Trophoblast cell (in vitro differentiated cells and primary cell): ENCODE data around the gene PLEKHD1.

Experiments
- DNase-seq, 2 donors: peaks; one replicate each; pipeline ENCODE4 v3.0.0-alpha.2; 2016
- H2AFZ ChIP-seq: 2 replicates; pipeline ENCODE4 v1.6.1; 2013; ENCODE audit warnings: low read length, moderate library complexity, mild to moderate bottlenecking; ENCODE audit not compliant: insufficient read depth, poor library complexity
- H2AK5ac ChIP-seq: 2 replicates; pipeline ENCODE4 v1.6.1; 2013; ENCODE audit warnings: mild to moderate bottlenecking, low read length
- H2BK120ac ChIP-seq: 2 replicates; pipeline ENCODE4 v1.6.1; 2013; ENCODE audit warnings: low read length, mild to moderate bottlenecking, moderate library complexity; ENCODE audit not compliant: insufficient read depth, poor library complexity
- H2BK12ac ChIP-seq: 2 replicates; pipeline ENCODE4 v1.6.1; 2013; ENCODE audit warnings: mild to moderate bottlenecking, low read length, moderate library complexity
- H2BK5ac ChIP-seq: 2 replicates; pipeline ENCODE4 v1.6.1; 2013; ENCODE audit warnings: low read length, low read depth, moderate library complexity, mild to moderate bottlenecking; ENCODE audit not compliant: poor library complexity
- H3K14ac ChIP-seq: 2 replicates; pipeline ENCODE4 v1.6.1; 2013; ENCODE audit warnings: mild to moderate bottlenecking, low read length
- H3K18ac ChIP-seq: 2 replicates; pipeline ENCODE4 v1.6.1; 2013; ENCODE audit warnings: mild to moderate bottlenecking, low read length
- H3K23ac ChIP-seq: 2 replicates; pipeline ENCODE4 v1.6.1; 2013; ENCODE audit warnings: low read length
- H3K27ac ChIP-seq: 2 replicates; pipeline ENCODE4 v1.5.1; 2013; ENCODE audit warnings: low read depth, mild to moderate bottlenecking, inconsistent platforms, low read length, moderate library complexity
- H3K27me3 ChIP-seq: 2 replicates; pipeline ENCODE4 v1.6.1; 2013; ENCODE audit warnings: inconsistent platforms, mild to moderate bottlenecking, low read length, moderate library complexity; ENCODE audit not compliant: insufficient read depth
- H3K36me3 ChIP-seq, 2 experiments: 1 replicate in 1 of 2; 2 replicates in 1 of 2; pipeline ENCODE4 v1.6.1; 2013; ENCODE audit warnings: low read length in 2 of 2, mild to moderate bottlenecking in 2 of 2, moderate library complexity in 1 of 2; ENCODE audit not compliant: insufficient read depth in 2 of 2, control insufficient read depth in 1 of 2
- H3K4ac ChIP-seq: 2 replicates; pipeline ENCODE4 v1.6.1; 2013; ENCODE audit warnings: low read depth, mild to moderate bottlenecking, low read length, moderate library complexity
- H3K4me1 ChIP-seq, 2 experiments: 1 replicate in 1 of 2; 2 replicates in 1 of 2; pipeline ENCODE4 v1.6.1; 2013; ENCODE audit warnings: low read length in 2 of 2, mild to moderate bottlenecking in 2 of 2, moderate library complexity in 1 of 2; ENCODE audit not compliant: insufficient read depth in 2 of 2, control insufficient read depth in 1 of 2
- H3K4me2 ChIP-seq: 2 replicates; pipeline ENCODE4 v1.6.1; 2013; ENCODE audit warnings: inconsistent platforms, mild to moderate bottlenecking, low read length, moderate library complexity
- H3K4me3 ChIP-seq: 2 replicates; pipeline ENCODE4 v1.5.1; 2013; ENCODE audit warnings: mild to moderate bottlenecking, low read depth, low read length, inconsistent platforms
- H3K79me1 ChIP-seq: one replicate; pipeline ENCODE4 v1.6.1; 2013; ENCODE audit warnings: low read length
- H3K79me2 ChIP-seq: 2 replicates; pipeline ENCODE4 v1.6.1; 2013; ENCODE audit warnings: low read length, mild to moderate bottlenecking; ENCODE audit not compliant: control insufficient read depth, insufficient read depth, poor library complexity
- H3K9ac ChIP-seq: 2 replicates; pipeline ENCODE4 v1.6.1; 2013; ENCODE audit warnings: mild to moderate bottlenecking, low read length
- H3K9me3 ChIP-seq: 2 replicates; pipeline ENCODE4 v1.6.1; 2013; ENCODE audit warnings: low read depth, mild to moderate bottlenecking, control low read depth, inconsistent platforms, low read length; ENCODE audit not compliant: insufficient read depth
- H4K12ac ChIP-seq: 2 replicates; pipeline ENCODE4 v1.6.1; 2013; ENCODE audit warnings: low read depth, mild to moderate bottlenecking, low read length, moderate library complexity
- H4K8ac ChIP-seq: 2 replicates; pipeline ENCODE4 v1.6.1; 2013; ENCODE audit warnings: low read depth, mild to moderate bottlenecking, low read length, moderate library complexity
- H4K91ac ChIP-seq: one replicate; pipeline ENCODE4 v1.6.1; 2013; ENCODE audit warnings: low read depth, mild to moderate bottlenecking, low read length, moderate library complexity
- WGBS: extraction: QIAGEN DNeasy Blood & Tissue Kit; methylation state at CpG from one replicate; pipeline ENCODE4 v1.1.7; 2013; ENCODE audit warnings: missing lambda C conversion rate; ENCODE audit not compliant: insufficient read length, insufficient coverage; ENCODE audit errors: extremely low coverage; 5-methylcytosine and 5-hydroxymethylcytosine counted together

PLEKHD1 gene

GRCh38 chr14:69480136-69480535, 4.4 kb upstream of the PLEKHD1 start:
- Histone ChIP-seq H3K79me2 (no peaks in the 10 kb centered on the region), H2BK12ac (no peak overlapping the region), H3K4me3 (no peak overlapping the region), H4K8ac (no peak overlapping the region), H3K18ac (no peak overlapping the region), H3K23ac (no peak overlapping the region), H4K91ac (no peak overlapping the region), H2AFZ (no peak overlapping the region), H3K27ac (no peak overlapping the region), H2BK5ac (no peak overlapping the region), H3K4ac (no peak overlapping the region), H3K14ac (no peak overlapping the region), H3K4me2 (no peak overlapping the region), H3K9ac (no peak overlapping the region), H4K12ac (no peak overlapping the region), H3K4me1 (peaks cover 9 to 13% of the 10 kb centered on the region in 2 experiments), H3K9me3 (peaks cover 3% of the 10 kb centered on the region), H3K36me3 (no peaks in the 10 kb centered on the region), H2AK5ac (no peak overlapping the region), H2BK120ac (no peak overlapping the region), H3K27me3 (peaks cover 27% of the 10 kb centered on the region), H3K79me1 (no peaks in the 10 kb centered on the region)
- DNase-seq, result no peak
- WGBS, result no CpG with 5 or more reads among the region's 5 CpGs

GRCh38 chr14:69481815-69482568, 2.5 kb upstream of the PLEKHD1 start:
- peaks cover 9 to 13% of the 10 kb centered on the region in 2 experiments for H3K4me1 ChIP-seq
- no peak overlapping the region for H3K9ac ChIP-seq
- H3K79me2 ChIP-seq, result no peaks in the 10 kb centered on the region
- H2BK120ac ChIP-seq, result no peak overlapping the region
- H3K27me3 ChIP-seq, result peaks cover 38% of the 10 kb centered on the region
- H2AK5ac ChIP-seq, result no peak overlapping the region
- no peak overlapping the region for H3K4me3 ChIP-seq
- H3K23ac ChIP-seq, result no peak overlapping the region
- no peak overlapping the region for H3K4ac ChIP-seq
- H2AFZ ChIP-seq, result no peak overlapping the region
- H3K9me3 ChIP-seq, result peaks cover 3% of the 10 kb centered on the region
- no peaks in the 10 kb centered on the region for H3K79me1 ChIP-seq
- no peak overlapping the region for H3K14ac ChIP-seq
- no CpG with 5 or more reads among the region's 5 CpGs for WGBS
- DNase-seq, result no peak
- H3K27ac ChIP-seq, result no peak overlapping the region
- H2BK5ac ChIP-seq, result no peak overlapping the region
- no peak overlapping the region for H4K8ac ChIP-seq
- H4K12ac ChIP-seq, result no peak overlapping the region
- H4K91ac ChIP-seq, result no peak overlapping the region
- no peak overlapping the region for H3K4me2 ChIP-seq
- H3K36me3 ChIP-seq, result no peaks in the 10 kb centered on the region
- H2BK12ac ChIP-seq, result no peak overlapping the region
- H3K18ac ChIP-seq, result no peak overlapping the region

- Histone ChIP-seq H2AFZ (no peak overlapping the region), H3K9me3 (peaks cover 3% of the 10 kb centered on the region), H3K4me3 (peak overlapping the region; percentile 19), H3K4me2 (peak overlapping the region; percentile 58), H3K27ac (no peak overlapping the region), H2BK5ac (no peak overlapping the region), H4K12ac (no peak overlapping the region), H2BK12ac (no peak overlapping the region), H3K23ac (no peak overlapping the region), H3K36me3 (no peaks in the 10 kb centered on the region), H2AK5ac (no peak overlapping the region), H3K9ac (no peak overlapping the region), H3K27me3 (peaks cover 38% of the 10 kb centered on the region), H4K8ac (no peak overlapping the region), H3K4me1 (peaks cover 9 to 13% of the 10 kb centered on the region in 2 experiments), H4K91ac (no peak overlapping the region), H3K79me1 (no peaks in the 10 kb centered on the region), H3K18ac (no peak overlapping the region), H3K14ac (no peak overlapping the region), H2BK120ac (no peak overlapping the region), H3K79me2 (no peaks in the 10 kb centered on the region), H3K4ac (no peak overlapping the region)
- no CpG with 5 or more reads among the region's 54 CpGs for WGBS
- peak in 1 of 2 donors; percentile 26 for DNase-seq
Observed at GRCh38 chr14:69483765-69484443, 624 bp upstream of the PLEKHD1 start.

DNA sequence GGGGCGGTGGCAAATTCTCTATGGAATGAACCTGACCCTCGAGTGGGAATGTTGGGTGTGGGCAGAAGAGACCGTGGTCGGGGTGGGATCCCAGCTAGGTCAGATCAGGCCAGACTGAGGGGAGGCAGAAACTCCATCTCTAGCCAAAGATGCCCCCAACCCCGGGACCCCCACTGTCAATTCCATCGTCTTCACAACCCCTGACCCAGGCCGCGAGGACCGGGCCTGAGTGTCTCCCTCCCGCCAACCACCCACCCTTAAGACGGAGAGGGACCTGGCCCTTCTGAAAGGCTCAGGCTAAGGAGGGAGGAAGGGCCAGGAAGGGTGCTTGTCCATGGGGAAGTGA, 760 bp downstream of the PLEKHD1 start:
- no peak overlapping the region for H4K8ac ChIP-seq
- peaks cover 3% of the 10 kb centered on the region for H3K9me3 ChIP-seq
- no peak overlapping the region for H4K12ac ChIP-seq
- H3K79me1 ChIP-seq, result no peaks in the 10 kb centered on the region
- no peak overlapping the region for H2AK5ac ChIP-seq
- no peak overlapping the region for H3K9ac ChIP-seq
- no CpG with 5 or more reads among the region's 11 CpGs for WGBS
- H2BK12ac ChIP-seq, result no peak overlapping the region
- no peak overlapping the region for H3K14ac ChIP-seq
- no peak overlapping the region for H2AFZ ChIP-seq
- H3K4me2 ChIP-seq, result no peak overlapping the region
- no peak overlapping the region for H3K27ac ChIP-seq
- H3K4ac ChIP-seq, result no peak overlapping the region
- H3K18ac ChIP-seq, result no peak overlapping the region
- H4K91ac ChIP-seq, result no peak overlapping the region
- peaks cover 9 to 13% of the 10 kb centered on the region in 2 experiments for H3K4me1 ChIP-seq
- no peaks in the 10 kb centered on the region for H3K79me2 ChIP-seq
- no peak overlapping the region for H3K23ac ChIP-seq
- H2BK120ac ChIP-seq, result no peak overlapping the region
- H2BK5ac ChIP-seq, result no peak overlapping the region
- no peak for DNase-seq
- peaks cover 38% of the 10 kb centered on the region for H3K27me3 ChIP-seq
- no peaks in the 10 kb centered on the region for H3K36me3 ChIP-seq
- H3K4me3 ChIP-seq, result no peak overlapping the region
